Measurements from ENCODE around the gene TBC1D22A. TPM values are rescaled to one million over a fixed set of nuclear protein-coding genes. Genes with fewer than 3 reads are reported as not detected.

The TBC1D22A gene
- total RNA-seq, 1 experiment from 2014 or later: 14.3 TPM

GRCh38 chr22:46958191-46958590 is 195.7 kb downstream of the TBC1D22A start:
- ChIA-PET CTCF (no interaction called here), POLR2A (ENCODE audit: unreplicated experiment) (no interaction called here)
- no peaks in the 10 kb centered on the region for H3K27me3 ChIP-seq (ENCODE audit: low read length)
- ATAC-seq (no peak), DNase-seq (no peak)
- H3K79me2 ChIP-seq (ENCODE audit: low read length): no peaks in the 10 kb centered on the region
- H3K9me2 ChIP-seq (replicated peaks; ENCODE audit: low read length): no peaks in the 10 kb centered on the region
- intact Hi-C loops (cut with micrococcal nuclease): no loop called here
- H2AFZ ChIP-seq (ENCODE audit: low read length): no peak overlapping the region
- TF ChIP-seq EZH2phosphoT487 (IDR thresholded peaks at IDR 0.05; ENCODE audit: borderline replicate concordance, low read length) (no peak), EZH2 (IDR thresholded peaks at IDR 0.05; ENCODE audit: low read length, unreplicated experiment) (no peak), CTCF (conservative IDR thresholded peaks at IDR 0.05; ENCODE audit: low read depth, low read length) (no peak)
- no peaks in the 10 kb centered on the region for H4K20me1 ChIP-seq (ENCODE audit: low read length)
- no TSS peak for BruUV-seq (replicated peaks)
- H3K4me2 ChIP-seq (ENCODE audit: low read length): no peak overlapping the region
- H3F3A ChIP-seq (ENCODE audit: low read length, unreplicated experiment): no peaks in the 10 kb centered on the region
- H3K9ac ChIP-seq (ENCODE audit: low read length): no peak overlapping the region
- H3K4me1 ChIP-seq (ENCODE audit: insufficient read depth, low read length): no peaks in the 10 kb centered on the region
- no peak overlapping the region for H3K4me3 ChIP-seq (ENCODE audit: low read length)
- H3K9me3 ChIP-seq (ENCODE audit: low read length): no peaks in the 10 kb centered on the region
- H3K27ac ChIP-seq (ENCODE audit: low read length): no peak overlapping the region
- H3K36me3 ChIP-seq (ENCODE audit: low read depth, low read length): no peaks in the 10 kb centered on the region

- POLR2A ChIA-PET (ENCODE audit: unreplicated experiment): no interaction called here
- CTCF ChIA-PET: no interaction called here
- no peak overlapping the region for H3K4me3 ChIP-seq (ENCODE audit: low read length)
- intact Hi-C loops (cut with micrococcal nuclease): no loop called here
- TF ChIP-seq CTCF (conservative IDR thresholded peaks at IDR 0.05; ENCODE audit: low read depth, low read length) (no peak), EZH2phosphoT487 (IDR thresholded peaks at IDR 0.05; ENCODE audit: borderline replicate concordance, low read length) (no peak), EZH2 (IDR thresholded peaks at IDR 0.05; ENCODE audit: low read length, unreplicated experiment) (no peak)
- no peak overlapping the region for H3K27ac ChIP-seq (ENCODE audit: low read length)
- ATAC-seq (no peak), DNase-seq (no peak)
- H4K20me1 ChIP-seq (ENCODE audit: low read length): no peaks in the 10 kb centered on the region
- no peaks in the 10 kb centered on the region for H3K79me2 ChIP-seq (ENCODE audit: low read length)
- H3K4me2 ChIP-seq (ENCODE audit: low read length): no peak overlapping the region
- no peaks in the 10 kb centered on the region for H3K27me3 ChIP-seq (ENCODE audit: low read length)
- no peak overlapping the region for H3K9ac ChIP-seq (ENCODE audit: low read length)
- no TSS peak for BruUV-seq (replicated peaks)
- no peaks in the 10 kb centered on the region for H3K4me1 ChIP-seq (ENCODE audit: insufficient read depth, low read length)
- H3K9me3 ChIP-seq (ENCODE audit: low read length): no peaks in the 10 kb centered on the region
- H3K36me3 ChIP-seq (ENCODE audit: low read depth, low read length): no peaks in the 10 kb centered on the region
- H2AFZ ChIP-seq (ENCODE audit: low read length): no peak overlapping the region
- no peaks in the 10 kb centered on the region for H3F3A ChIP-seq (ENCODE audit: low read length, unreplicated experiment)
- H3K9me2 ChIP-seq (replicated peaks; ENCODE audit: low read length): no peaks in the 10 kb centered on the region
Measured at GRCh38 chr22:46958658-46959057, 196.2 kb downstream of the TBC1D22A start.

- Histone ChIP-seq H4K20me1 (ENCODE audit: low read length) (no peaks in the 10 kb centered on the region), H3K4me1 (ENCODE audit: insufficient read depth, low read length) (no peaks in the 10 kb centered on the region), H3K4me2 (ENCODE audit: low read length) (no peak overlapping the region), H3K27ac (ENCODE audit: low read length) (no peak overlapping the region), H2AFZ (ENCODE audit: low read length) (no peak overlapping the region), H3K9ac (ENCODE audit: low read length) (no peak overlapping the region), H3K79me2 (ENCODE audit: low read length) (no peaks in the 10 kb centered on the region), H3K9me3 (ENCODE audit: low read length) (no peaks in the 10 kb centered on the region), H3K36me3 (ENCODE audit: low read depth, low read length) (no peaks in the 10 kb centered on the region), H3F3A (ENCODE audit: low read length, unreplicated experiment) (no peaks in the 10 kb centered on the region), H3K9me2 (replicated peaks; ENCODE audit: low read length) (no peaks in the 10 kb centered on the region), H3K27me3 (ENCODE audit: low read length) (no peaks in the 10 kb centered on the region), H3K4me3 (ENCODE audit: low read length) (no peak overlapping the region)
- ATAC-seq: no peak
- intact Hi-C loops (cut with micrococcal nuclease): no loop called here
- DNase-seq: no peak
- ChIA-PET POLR2A (ENCODE audit: unreplicated experiment) (no interaction called here), CTCF (no interaction called here)
- no TSS peak for BruUV-seq (replicated peaks)
- no peak for TF ChIP-seq CTCF (conservative IDR thresholded peaks at IDR 0.05; ENCODE audit: low read depth, low read length)
- no peak for TF ChIP-seq EZH2 (IDR thresholded peaks at IDR 0.05; ENCODE audit: low read length, unreplicated experiment)
- no peak for TF ChIP-seq EZH2phosphoT487 (IDR thresholded peaks at IDR 0.05; ENCODE audit: borderline replicate concordance, low read length)
Measured at GRCh38 chr22:46959369-46959768, 196.9 kb downstream of the TBC1D22A start.

Data from PC-3 (cell line).